T-helper 2 cell treated with Interferon-gamma antibody and Interleukin-4, amounts not matched to agents 5 μg/mL and 100 μg/mL, for 36 hours (primary cell): ENCODE measurements around the gene HDAC1.
A peak's percentile ranks its signal among the peaks of the same experiment; 100 is the strongest.

ENCODE experiments used
- DNase-seq: peaks from one replicate; pipeline ENCODE4 v3.0.0; 2021; ENCODE audit warnings: low spot score
- H3K27ac Mint-ChIP-seq: one replicate; pipeline ENCODE4 v1.8.0; 2021; ENCODE audit warnings: mild to moderate bottlenecking, mixed read lengths
- H3K27me3 Mint-ChIP-seq: one replicate; pipeline ENCODE4 v1.8.0; 2021; ENCODE audit warnings: low read depth, mixed read lengths
- H3K36me3 Mint-ChIP-seq: one replicate; pipeline ENCODE4 v1.8.0; 2021; ENCODE audit warnings: low read depth, mixed read lengths
- H3K4me1 Mint-ChIP-seq: one replicate; pipeline ENCODE4 v1.8.0; 2021; ENCODE audit warnings: low read depth, mixed read lengths
- H3K4me3 Mint-ChIP-seq: one replicate; pipeline ENCODE4 v1.8.0; 2022; ENCODE audit warnings: mild to moderate bottlenecking, moderate library complexity, mixed read lengths
- H3K9me3 Mint-ChIP-seq: one replicate; pipeline ENCODE4 v1.8.0; 2021; ENCODE audit warnings: mixed read lengths

HDAC1 gene

DNA sequence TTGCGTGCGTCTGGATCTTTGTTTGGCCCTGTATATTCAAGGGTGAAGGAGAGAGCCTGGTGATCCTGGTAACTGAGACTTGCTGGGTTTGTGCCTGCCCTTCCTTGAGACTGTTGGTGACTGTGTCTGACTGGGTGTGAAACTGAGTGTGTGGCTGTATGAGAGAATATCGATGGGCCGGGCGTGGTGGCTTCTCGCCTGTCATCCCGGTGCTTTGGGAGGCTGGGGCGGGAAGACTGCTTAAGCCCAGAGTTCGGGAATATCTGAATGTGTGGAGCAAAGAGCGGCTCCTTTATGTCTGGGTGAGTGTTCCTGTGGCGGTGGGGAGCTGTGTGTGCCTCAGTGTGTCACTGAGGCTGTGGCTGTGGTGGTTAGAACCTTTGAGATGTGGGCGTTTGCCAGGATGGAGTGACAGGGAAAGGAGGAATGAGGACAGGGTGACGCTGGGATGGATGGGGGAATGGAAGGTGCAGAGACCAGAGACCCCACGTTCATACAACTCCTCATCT lies 46.8 kb downstream of the HDAC1 start:
- Mint-ChIP-seq H3K27me3 (no peaks in the 10 kb centered on the region), H3K9me3 (no peaks in the 10 kb centered on the region), H3K27ac (no peak overlapping the region), H3K4me1 (peaks cover 38% of the 10 kb centered on the region), H3K36me3 (peaks cover 6% of the 10 kb centered on the region), H3K4me3 (peak overlapping the region; percentile 37)
- no peak for DNase-seq

DNA sequence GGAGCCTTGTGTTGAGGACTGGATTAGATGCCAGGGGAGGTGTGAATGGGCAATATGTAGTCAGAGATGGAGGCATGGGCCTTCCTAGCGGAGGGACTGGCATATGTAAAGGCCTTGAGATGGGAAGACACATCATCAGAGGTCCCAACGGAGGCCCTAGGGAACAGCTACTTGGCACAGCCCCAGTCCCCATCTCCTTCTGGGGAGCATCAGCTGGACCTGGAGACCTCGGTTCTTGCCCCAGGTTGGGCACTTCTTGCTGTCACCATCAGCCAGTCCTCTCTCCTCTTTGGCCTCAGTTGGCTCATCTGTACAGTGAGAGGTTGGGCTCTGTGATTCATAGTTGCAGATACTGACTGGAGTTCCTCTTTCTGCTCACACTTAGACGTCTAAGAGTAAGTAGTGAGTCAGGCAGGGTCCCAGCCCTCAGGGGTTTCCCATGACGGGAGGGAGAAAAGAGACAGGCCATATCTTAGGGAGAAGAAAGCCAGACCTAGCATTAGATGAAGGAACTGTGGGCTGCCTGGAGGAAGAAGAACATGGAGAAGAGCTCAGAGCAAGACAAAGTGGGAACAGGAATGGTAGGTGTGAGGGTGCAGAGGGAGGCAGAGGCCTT lies 47.6 kb downstream of the HDAC1 start:
- no peaks in the 10 kb centered on the region for H3K9me3 Mint-ChIP-seq
- no peaks in the 10 kb centered on the region for H3K36me3 Mint-ChIP-seq
- no peak overlapping the region for H3K27ac Mint-ChIP-seq
- DNase-seq: no peak
- no peaks in the 10 kb centered on the region for H3K27me3 Mint-ChIP-seq
- H3K4me1 Mint-ChIP-seq: peaks cover 34% of the 10 kb centered on the region
- H3K4me3 Mint-ChIP-seq: no peak overlapping the region

- H3K9me3 Mint-ChIP-seq: no peaks in the 10 kb centered on the region
- peak overlapping the region; percentile 43 for H3K27ac Mint-ChIP-seq
- no peak for DNase-seq
- peaks cover 5% of the 10 kb centered on the region for H3K27me3 Mint-ChIP-seq
- H3K4me3 Mint-ChIP-seq: no peak overlapping the region
- H3K36me3 Mint-ChIP-seq: no peaks in the 10 kb centered on the region
- peaks cover 29% of the 10 kb centered on the region for H3K4me1 Mint-ChIP-seq
These were observed 49.4 kb downstream of the HDAC1 start for GRCh38 chr1:32341186-32341757.

DNA sequence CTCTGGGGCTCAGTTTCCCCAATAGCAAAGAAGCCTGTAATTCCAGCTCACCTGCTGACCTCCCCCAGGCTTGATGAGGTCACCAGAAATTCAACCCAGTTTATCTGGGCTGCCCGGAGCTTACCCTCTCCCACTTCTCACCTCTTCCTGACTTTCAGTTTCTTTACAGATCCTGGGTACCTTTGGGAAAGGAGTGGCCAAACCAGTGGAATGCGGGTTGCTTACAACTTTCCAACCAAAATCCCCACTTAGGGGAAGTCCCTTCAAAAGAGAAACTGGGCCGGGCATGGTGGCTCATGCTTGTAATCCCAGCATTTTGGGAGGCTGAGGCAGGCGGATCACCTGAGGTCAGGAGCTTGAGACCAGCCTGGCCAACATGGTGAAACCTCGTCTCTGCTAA lies 50.1 kb downstream of the HDAC1 start:
- Mint-ChIP-seq H3K36me3 (no peaks in the 10 kb centered on the region), H3K27me3 (peaks cover 8% of the 10 kb centered on the region), H3K27ac (no peak overlapping the region), H3K4me1 (peaks cover 26% of the 10 kb centered on the region), H3K9me3 (no peaks in the 10 kb centered on the region), H3K4me3 (no peak overlapping the region)
- DNase-seq: no peak

DNA sequence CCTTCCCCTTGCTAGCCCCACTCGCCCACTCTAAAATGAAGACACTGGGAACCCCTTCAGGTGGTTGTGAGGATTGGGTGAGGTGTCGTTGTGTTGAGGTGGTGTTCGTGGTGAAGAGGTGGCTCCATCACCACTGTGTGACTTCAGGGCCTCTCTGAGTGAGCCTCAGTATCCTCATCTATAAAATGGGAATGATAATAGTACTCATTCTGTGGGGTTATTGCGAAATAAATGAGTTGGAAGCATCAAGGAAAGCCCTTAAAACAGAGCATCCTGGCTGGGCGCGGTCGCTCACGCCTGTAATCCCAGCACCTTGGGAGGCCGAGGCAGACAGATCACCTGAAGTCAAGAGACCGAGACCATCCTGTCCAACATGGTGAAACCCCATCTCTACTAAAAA lies 50.8 kb downstream of the HDAC1 start:
- Mint-ChIP-seq H3K4me1 (peaks cover 19% of the 10 kb centered on the region), H3K36me3 (no peaks in the 10 kb centered on the region), H3K4me3 (peak overlapping the region; percentile 25), H3K27me3 (peaks cover 8% of the 10 kb centered on the region), H3K27ac (peak overlapping the region; percentile 56), H3K9me3 (no peaks in the 10 kb centered on the region)
- no peak for DNase-seq

- DNase-seq: no peak
- Mint-ChIP-seq H3K9me3 (no peaks in the 10 kb centered on the region), H3K4me3 (no peak overlapping the region), H3K4me1 (peaks cover 28% of the 10 kb centered on the region), H3K36me3 (no peaks in the 10 kb centered on the region), H3K27ac (no peak overlapping the region), H3K27me3 (peaks cover 8% of the 10 kb centered on the region)
These were observed 53.5 kb downstream of the HDAC1 start for GRCh38 chr1:32345289-32345827.

- Mint-ChIP-seq H3K27ac (no peak overlapping the region), H3K27me3 (peaks cover 8% of the 10 kb centered on the region), H3K36me3 (no peaks in the 10 kb centered on the region), H3K4me1 (peaks cover 34% of the 10 kb centered on the region), H3K4me3 (no peak overlapping the region), H3K9me3 (no peaks in the 10 kb centered on the region)
- no peak for DNase-seq
These were observed 54.8 kb downstream of the HDAC1 start for GRCh38 chr1:32346532-32347157.

DNA sequence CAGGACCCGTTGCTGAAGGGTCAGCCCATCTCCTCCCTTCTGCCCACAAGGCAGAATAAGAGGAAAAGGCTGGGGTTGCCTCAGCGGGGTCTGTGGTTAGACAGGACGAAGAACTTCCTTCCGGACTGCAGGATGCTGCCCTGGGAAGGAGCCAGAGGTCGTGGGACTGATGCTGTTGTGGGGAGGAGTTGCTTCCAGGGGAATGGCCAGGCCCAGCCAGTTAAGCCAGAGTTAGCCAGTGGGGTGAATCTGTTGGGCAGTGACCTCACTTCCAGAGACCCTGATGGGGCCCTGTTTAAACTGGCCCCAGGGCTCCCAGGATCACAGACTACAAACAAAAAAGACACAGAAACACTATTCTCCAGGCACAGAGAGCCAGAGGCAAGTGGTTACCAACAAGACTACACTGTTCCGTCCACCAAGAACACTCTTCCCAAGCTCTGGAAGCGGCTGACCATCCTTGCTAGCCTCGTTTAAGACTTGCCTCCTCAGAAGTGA lies 57.4 kb downstream of the HDAC1 start:
- DNase-seq: no peak
- Mint-ChIP-seq H3K27ac (no peak overlapping the region), H3K9me3 (no peaks in the 10 kb centered on the region), H3K27me3 (peaks cover 8% of the 10 kb centered on the region), H3K36me3 (no peaks in the 10 kb centered on the region), H3K4me1 (peaks cover 30% of the 10 kb centered on the region), H3K4me3 (peak overlapping the region; percentile 56)

GRCh38 chr1:32350785-32351398 lies 59.0 kb downstream of the HDAC1 start:
- H3K4me1 Mint-ChIP-seq: peaks cover 30% of the 10 kb centered on the region
- H3K27ac Mint-ChIP-seq: peak overlapping the region; percentile 72
- DNase-seq: no peak
- peaks cover 7% of the 10 kb centered on the region for H3K27me3 Mint-ChIP-seq
- no peaks in the 10 kb centered on the region for H3K36me3 Mint-ChIP-seq
- H3K9me3 Mint-ChIP-seq: no peaks in the 10 kb centered on the region
- H3K4me3 Mint-ChIP-seq: peak overlapping the region; percentile 84

- peak overlapping the region; percentile 84 for H3K4me3 Mint-ChIP-seq
- H3K27ac Mint-ChIP-seq: peak overlapping the region; percentile 72
- no peaks in the 10 kb centered on the region for H3K9me3 Mint-ChIP-seq
- no peaks in the 10 kb centered on the region for H3K36me3 Mint-ChIP-seq
- peak; percentile 89 for DNase-seq
- peaks cover 5% of the 10 kb centered on the region for H3K27me3 Mint-ChIP-seq
- H3K4me1 Mint-ChIP-seq: peaks cover 30% of the 10 kb centered on the region
These were observed 59.7 kb downstream of the HDAC1 start for GRCh38 chr1:32351399-32352238.

DNA sequence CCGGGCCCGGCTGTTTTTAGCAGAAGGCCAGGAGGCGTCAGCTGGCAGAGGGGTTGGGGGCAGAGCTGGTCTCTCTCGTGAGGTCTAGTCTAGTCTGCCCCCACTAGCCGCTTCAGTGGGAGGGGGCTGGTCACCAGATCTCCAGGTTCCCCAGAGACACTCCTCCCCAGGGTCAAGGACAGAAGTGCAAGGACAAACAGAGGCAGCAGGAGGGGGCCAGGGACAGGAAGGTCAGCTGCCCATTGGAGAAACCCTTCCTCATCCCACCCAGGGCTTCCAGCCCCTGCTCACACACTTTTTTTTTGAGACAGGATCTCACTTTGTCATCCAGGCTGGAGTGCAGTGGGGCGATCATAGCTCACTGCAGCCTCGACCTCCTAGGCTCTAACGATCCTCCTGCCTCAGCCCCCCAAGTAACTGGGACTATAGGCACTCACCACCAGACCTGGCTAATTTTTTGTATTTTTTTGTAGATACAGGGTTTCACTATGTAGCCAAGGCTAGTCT lies 60.4 kb downstream of the HDAC1 start:
- DNase-seq: no peak
- H3K9me3 Mint-ChIP-seq: no peaks in the 10 kb centered on the region
- no peak overlapping the region for H3K27ac Mint-ChIP-seq
- H3K36me3 Mint-ChIP-seq: no peaks in the 10 kb centered on the region
- H3K4me1 Mint-ChIP-seq: peaks cover 30% of the 10 kb centered on the region
- peak overlapping the region; percentile 63 for H3K4me3 Mint-ChIP-seq
- H3K27me3 Mint-ChIP-seq: peaks cover 5% of the 10 kb centered on the region

DNA sequence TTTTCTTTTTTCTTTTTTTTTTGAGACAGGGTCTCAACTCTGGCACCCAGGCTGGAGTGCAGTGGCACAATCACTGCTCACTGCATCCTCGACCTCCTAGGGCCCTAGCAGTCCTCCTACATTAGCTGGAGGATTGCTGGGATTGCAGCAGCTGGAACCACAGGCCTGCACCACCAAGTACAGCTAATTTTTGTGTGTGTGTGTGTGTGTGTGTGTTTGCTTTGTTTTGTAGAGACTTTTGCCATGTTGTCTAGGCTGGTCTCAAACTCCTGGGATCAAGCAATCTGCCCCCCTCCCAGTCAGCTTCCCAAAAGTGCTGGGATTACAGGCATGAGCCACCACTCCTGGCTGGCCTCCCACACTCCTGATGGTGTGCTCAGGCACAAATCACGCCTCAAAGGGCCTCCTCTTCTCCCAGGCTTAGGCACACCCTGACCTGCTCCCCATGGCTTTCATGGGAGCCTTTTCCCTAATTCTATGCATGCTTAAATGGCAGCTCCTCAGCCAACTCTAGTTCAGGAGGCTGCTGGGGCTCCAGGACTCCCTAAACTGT lies 61.0 kb downstream of the HDAC1 start:
- no peaks in the 10 kb centered on the region for H3K36me3 Mint-ChIP-seq
- H3K4me3 Mint-ChIP-seq: peak overlapping the region; percentile 63
- peaks cover 30% of the 10 kb centered on the region for H3K4me1 Mint-ChIP-seq
- H3K27ac Mint-ChIP-seq: no peak overlapping the region
- no peak for DNase-seq
- H3K9me3 Mint-ChIP-seq: no peaks in the 10 kb centered on the region
- peaks cover 5% of the 10 kb centered on the region for H3K27me3 Mint-ChIP-seq

GRCh38 chr1:32353431-32353830 lies 61.5 kb downstream of the HDAC1 start:
- Mint-ChIP-seq H3K9me3 (no peaks in the 10 kb centered on the region), H3K36me3 (no peaks in the 10 kb centered on the region), H3K27ac (no peak overlapping the region), H3K4me1 (peaks cover 26% of the 10 kb centered on the region), H3K27me3 (peaks cover 5% of the 10 kb centered on the region), H3K4me3 (peak overlapping the region; percentile 40)
- DNase-seq: no peak
